OCI-LY1 (cell line): Measurements from ENCODE around the gene KRTAP10-12.

Experiments
- H2AFZ ChIP-seq: fragments of 200-600 bp; sonication (generic), shearing (Covaris generic); 2 replicates; pipeline ENCODE4 v1.6.0; 2014; ENCODE audit warnings: antibody characterized with exemption, mild to moderate bottlenecking, low read length
- H3F3A ChIP-seq: fragments of 200-600 bp; sonication (generic), shearing (Covaris generic); 2 replicates; pipeline ENCODE4 v1.6.0; 2014; ENCODE audit warnings: mild to moderate bottlenecking, antibody characterized with exemption, low read length, moderate library complexity; ENCODE audit not compliant: insufficient read depth
- H3K27ac ChIP-seq: fragments of 200-600 bp; sonication (generic); 2 replicates; pipeline ENCODE4 v1.5.1; 2014; ENCODE audit warnings: low read length, mixed run types, mild to moderate bottlenecking, low read depth; ENCODE audit not compliant: poor library complexity, severe bottlenecking
- H3K27me3 ChIP-seq: fragments of 200-600 bp; sonication (generic); 2 replicates; pipeline ENCODE4 v1.6.0; 2014; ENCODE audit warnings: antibody characterized with exemption, mild to moderate bottlenecking, low read length, moderate library complexity; ENCODE audit not compliant: insufficient read depth
- H3K36me3 ChIP-seq: fragments of 200-600 bp; sonication (generic); 2 replicates; pipeline ENCODE4 v1.6.1; 2014; ENCODE audit warnings: mild to moderate bottlenecking, antibody characterized with exemption, low read length, moderate library complexity, mixed read lengths; ENCODE audit not compliant: insufficient read depth
- H3K4me1 ChIP-seq: fragments of 200-600 bp; sonication (generic); 2 replicates; pipeline ENCODE4 v1.5.1; 2014; ENCODE audit warnings: mild to moderate bottlenecking, low read length, moderate library complexity; ENCODE audit not compliant: insufficient read depth, severe bottlenecking
- H3K4me2 ChIP-seq: fragments of 200-600 bp; sonication (generic), shearing (Covaris generic); 2 replicates; pipeline ENCODE4 v1.6.1; 2014; ENCODE audit warnings: low read length
- H3K4me3 ChIP-seq: fragments of 200-600 bp; sonication (generic); 2 replicates; pipeline ENCODE4 v1.5.1; 2014; ENCODE audit warnings: low read length, low read depth, mild to moderate bottlenecking, mixed read lengths; ENCODE audit not compliant: poor library complexity, severe bottlenecking
- H3K79me2 ChIP-seq: fragments of 200-600 bp; shearing (Covaris generic); 2 replicates; pipeline ENCODE4 v1.6.1; 2016; ENCODE audit warnings: mixed run types, low read length, mixed read lengths; ENCODE audit not compliant: insufficient read depth
- H3K9ac ChIP-seq: fragments of 200-600 bp; sonication (generic), shearing (Covaris generic); 2 replicates; pipeline ENCODE4 v1.6.1; 2014; ENCODE audit warnings: mild to moderate bottlenecking, low read length, mixed read lengths
- H3K9me2 ChIP-seq: fragments of 200-600 bp; sonication (generic), shearing (Covaris generic); 2 replicates; pipeline ENCODE4 v1.6.1; 2014; ENCODE audit warnings: low read depth, mild to moderate bottlenecking, low read length, mixed read lengths
- H3K9me3 ChIP-seq: fragments of 200-600 bp; shearing (Covaris generic); 2 replicates; pipeline ENCODE4 v1.6.1; 2014; ENCODE audit warnings: low read length, mixed read lengths
- H4K20me1 ChIP-seq: fragments of 200-600 bp; sonication (generic), shearing (Covaris generic); 2 replicates; pipeline ENCODE4 v1.6.0; 2016; ENCODE audit warnings: mild to moderate bottlenecking, low read length; ENCODE audit not compliant: insufficient read depth
- EZH2 ChIP-seq: fragments of 200-600 bp; sonication (generic), shearing (Covaris generic); IDR thresholded peaks from 2 replicates; pipeline ENCODE4 v1.8.0; 2017; ENCODE audit warnings: borderline replicate concordance, mixed run types, mild to moderate bottlenecking, antibody characterized with exemption, low read length, moderate library complexity, mixed read lengths
- TF ChIP-seq, protein P1 (sequence below): fragments of 200-600 bp; sonication (generic), shearing (Covaris generic); IDR thresholded peaks from 2 replicates; pipeline ENCODE4 v1.5.1; 2017; ENCODE audit warnings: mild to moderate bottlenecking, antibody characterized with exemption, low read length, moderate library complexity, mixed read lengths

Gene KRTAP10-12

GRCh38 chr21:44703731-44704635 lies 7.0 kb downstream of the KRTAP10-12 start:
- 0 out of 2 replicates have a peak, but pooled peaks cover 4% of the 10 kb centered on the region for H3K27me3 ChIP-seq
- H3K4me2 ChIP-seq, result no peak overlapping the region
- H2AFZ ChIP-seq, result no peak overlapping the region

DNA sequence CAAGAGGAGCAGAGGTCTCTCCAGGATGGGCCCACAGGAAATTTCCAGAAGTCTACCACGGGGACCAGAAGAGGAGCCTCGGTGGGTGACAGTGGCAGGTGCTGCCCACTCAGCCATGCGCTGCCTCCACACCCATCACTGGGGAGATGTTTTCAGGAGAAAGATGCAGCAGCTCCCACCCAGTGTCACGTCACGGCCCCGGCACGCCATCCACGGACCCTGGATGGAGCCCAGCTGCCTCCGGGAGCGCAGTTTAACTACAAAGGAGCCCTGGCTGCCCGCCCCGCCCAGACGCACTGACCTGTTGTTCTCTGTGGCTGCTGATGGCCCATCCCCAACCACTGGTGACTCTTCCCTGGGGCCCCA lies 7.6 kb downstream of the KRTAP10-12 start:
- Histone ChIP-seq H3K4me2 (no peak overlapping the region), H3K9me2 (no peaks in the 10 kb centered on the region), H2AFZ (no peak overlapping the region), H3K27me3 (0 out of 2 replicates have a peak, but pooled peaks cover 4% of the 10 kb centered on the region), H3F3A (no peaks in the 10 kb centered on the region), H3K79me2 (no peaks in the 10 kb centered on the region), H3K9ac (no peak overlapping the region), H3K36me3 (no peaks in the 10 kb centered on the region), H3K4me1 (no peaks in the 10 kb centered on the region), H3K4me3 (no peak overlapping the region), H4K20me1 (no peaks in the 10 kb centered on the region), H3K27ac (no peak overlapping the region), H3K9me3 (no peaks in the 10 kb centered on the region)
- TF ChIP-seq, protein P1, sequence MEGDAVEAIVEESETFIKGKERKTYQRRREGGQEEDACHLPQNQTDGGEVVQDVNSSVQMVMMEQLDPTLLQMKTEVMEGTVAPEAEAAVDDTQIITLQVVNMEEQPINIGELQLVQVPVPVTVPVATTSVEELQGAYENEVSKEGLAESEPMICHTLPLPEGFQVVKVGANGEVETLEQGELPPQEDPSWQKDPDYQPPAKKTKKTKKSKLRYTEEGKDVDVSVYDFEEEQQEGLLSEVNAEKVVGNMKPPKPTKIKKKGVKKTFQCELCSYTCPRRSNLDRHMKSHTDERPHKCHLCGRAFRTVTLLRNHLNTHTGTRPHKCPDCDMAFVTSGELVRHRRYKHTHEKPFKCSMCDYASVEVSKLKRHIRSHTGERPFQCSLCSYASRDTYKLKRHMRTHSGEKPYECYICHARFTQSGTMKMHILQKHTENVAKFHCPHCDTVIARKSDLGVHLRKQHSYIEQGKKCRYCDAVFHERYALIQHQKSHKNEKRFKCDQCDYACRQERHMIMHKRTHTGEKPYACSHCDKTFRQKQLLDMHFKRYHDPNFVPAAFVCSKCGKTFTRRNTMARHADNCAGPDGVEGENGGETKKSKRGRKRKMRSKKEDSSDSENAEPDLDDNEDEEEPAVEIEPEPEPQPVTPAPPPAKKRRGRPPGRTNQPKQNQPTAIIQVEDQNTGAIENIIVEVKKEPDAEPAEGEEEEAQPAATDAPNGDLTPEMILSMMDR, result no peak
- TF ChIP-seq EZH2, result no peak

More at GRCh38 chr21:44703731-44704635, 7.0 kb downstream of the KRTAP10-12 start:
- H3K79me2 ChIP-seq, result no peaks in the 10 kb centered on the region
- no peaks in the 10 kb centered on the region for H3K9me3 ChIP-seq
- no peaks in the 10 kb centered on the region for H3F3A ChIP-seq
- no peak overlapping the region for H3K9ac ChIP-seq
- H3K4me3 ChIP-seq, result no peak overlapping the region
- no peaks in the 10 kb centered on the region for H3K9me2 ChIP-seq
- no peaks in the 10 kb centered on the region for H3K4me1 ChIP-seq
- H3K36me3 ChIP-seq, result no peaks in the 10 kb centered on the region
- no peak overlapping the region for H3K27ac ChIP-seq
- H4K20me1 ChIP-seq, result no peaks in the 10 kb centered on the region
- no peak for TF ChIP-seq EZH2

GRCh38 chr21:44706026-44706705 lies 9.2 kb downstream of the KRTAP10-12 start:
- no peaks in the 10 kb centered on the region for H3K9me3 ChIP-seq
- no peak overlapping the region for H2AFZ ChIP-seq
- no peaks in the 10 kb centered on the region for H3F3A ChIP-seq
- H3K9ac ChIP-seq, result no peak overlapping the region
- H3K9me2 ChIP-seq, result no peaks in the 10 kb centered on the region
- no peaks in the 10 kb centered on the region for H3K79me2 ChIP-seq
- H3K4me3 ChIP-seq, result no peak overlapping the region
- no peaks in the 10 kb centered on the region for H3K4me1 ChIP-seq
- H3K27me3 ChIP-seq, result 0 out of 2 replicates have a peak, but pooled peaks cover 4% of the 10 kb centered on the region
- no peak overlapping the region for H3K27ac ChIP-seq
- no peaks in the 10 kb centered on the region for H4K20me1 ChIP-seq
- no peak for TF ChIP-seq EZH2
- TF ChIP-seq, protein P1, result no peak
- H3K4me2 ChIP-seq, result no peak overlapping the region
- H3K36me3 ChIP-seq, result no peaks in the 10 kb centered on the region
